AG04450 (cell line): Measurements from ENCODE around the gene RAB7B. TPM values are rescaled to one million over a fixed set of nuclear protein-coding genes. Genes with fewer than 3 reads are reported as not detected.

Experiments
- CTCF ChIA-PET: fragments of 300-600, 350-600 bp; formaldehyde crosslinking; extraction: SDS; loops from one replicate; lab custom pipeline; 2022; ENCODE audit warnings: antibody characterized with exemption, inconsistent platforms; lab: Charles Lee
- POLR2A ChIA-PET: fragments of 350-600 bp; formaldehyde crosslinking; extraction: SDS; loops from one replicate; lab custom pipeline; 2021; ENCODE audit warnings: antibody characterized with exemption, inconsistent platforms; lab: Yijun Ruan, JAX
- DNase-seq: peaks from one replicate; pipeline ENCODE4 v3.0.0-alpha.2; 2011; ENCODE audit warnings: low read depth, low spot score
- H3K27ac ChIP-seq: one replicate; pipeline ENCODE4 v1.5.1; 2012; ENCODE audit warnings: low read depth, low read length, control low read depth
- H3K27me3 ChIP-seq: one replicate; pipeline ENCODE4 v1.6.0; 2012; ENCODE audit warnings: low read length; ENCODE audit not compliant: control insufficient read depth, insufficient read depth
- H3K4me3 ChIP-seq: 2 replicates; pipeline ENCODE4 v1.5.1; 2011; ENCODE audit warnings: mild to moderate bottlenecking, low read depth, low read length, control low read depth
- H3K9me3 ChIP-seq: 2 replicates; pipeline ENCODE4 v1.5.1; 2012; ENCODE audit warnings: low read length; ENCODE audit not compliant: control insufficient read depth, insufficient read depth
- CTCF ChIP-seq: IDR thresholded peaks from 2 replicates; pipeline ENCODE4 v1.5.1; 2011; ENCODE audit warnings: low read depth, low read length, control low read depth, inconsistent platforms
- polyA plus RNA-seq: library from polyadenylated mRNA; depleted of rRNA; stranded (reverse); fragments of >200 nt; gene quantifications from 2 replicates; pipeline ENCODE4 v1.2.3, GENCODE V29; 2011

The RAB7B gene
- polyA plus RNA-seq, 1 experiment = 17.5 TPM

- CTCF ChIA-PET = interaction anchor here (1.0 to 2.6 kb wide), 5 partner anchors 9 to 74 kb away, joined by 3 to 30 read pairs (median 5); no protein-coding TSS in a partner anchor
- peak; percentile 15 for DNase-seq
- POLR2A ChIA-PET = interaction anchor here (1.1 kb wide), 1 partner anchor 14 kb away, joined by 3 read pairs; no protein-coding TSS in a partner anchor
- H3K27ac ChIP-seq = no peak overlapping the region
- TF ChIP-seq CTCF = no peak
- no peaks in the 10 kb centered on the region for H3K9me3 ChIP-seq
- no peak overlapping the region for H3K4me3 ChIP-seq
- no peaks in the 10 kb centered on the region for H3K27me3 ChIP-seq
These were observed 12.0 kb downstream of the RAB7B start for GRCh38 chr1:205991237-205991636.

GRCh38 chr1:205990226-205990625, 13.0 kb downstream of the RAB7B start:
- no peak for TF ChIP-seq CTCF
- ChIA-PET POLR2A (no interaction called here), CTCF (interaction anchor here (1.4 to 1.6 kb wide), 2 partner anchors 13 to 116 kb away, joined by 5 to 6 read pairs; no protein-coding TSS in a partner anchor)
- Histone ChIP-seq H3K27ac (no peak overlapping the region), H3K4me3 (no peak overlapping the region), H3K27me3 (no peaks in the 10 kb centered on the region), H3K9me3 (no peaks in the 10 kb centered on the region)
- no peak for DNase-seq

- POLR2A ChIA-PET = no interaction called here
These were observed 13.4 kb downstream of the RAB7B start for GRCh38 chr1:205989786-205990185.

GRCh38 chr1:205988585-205988995, 14.6 kb downstream of the RAB7B start:
- Histone ChIP-seq H3K4me3 (no peak overlapping the region), H3K27me3 (no peaks in the 10 kb centered on the region), H3K27ac (no peak overlapping the region), H3K9me3 (no peaks in the 10 kb centered on the region)
- no peak for TF ChIP-seq CTCF
- ChIA-PET POLR2A (no interaction called here), CTCF (interaction anchor here (4.0 to 7.6 kb wide), 2 partner anchors 11 to 120 kb away, joined by 58 to 156 read pairs; no protein-coding TSS in a partner anchor)
- DNase-seq = no peak

More at GRCh38 chr1:205989786-205990185, 13.4 kb downstream of the RAB7B start:
- no peaks in the 10 kb centered on the region for H3K27me3 ChIP-seq
- no peaks in the 10 kb centered on the region for H3K9me3 ChIP-seq
- no peak for TF ChIP-seq CTCF
- DNase-seq = no peak
- H3K27ac ChIP-seq = no peak overlapping the region
- H3K4me3 ChIP-seq = no peak overlapping the region
- CTCF ChIA-PET = interaction anchor here (1.4 to 1.6 kb wide), 2 partner anchors 12 to 117 kb away, joined by 5 to 6 read pairs; no protein-coding TSS in a partner anchor

- DNase-seq = no peak
- Histone ChIP-seq H3K9me3 (no peaks in the 10 kb centered on the region), H3K27ac (no peak overlapping the region), H3K4me3 (no peak overlapping the region), H3K27me3 (no peaks in the 10 kb centered on the region)
- CTCF ChIA-PET = interaction anchor here (1.3 to 12.1 kb wide), 6 partner anchors 9 to 122 kb away, joined by 3 to 567 read pairs (median 44); no protein-coding TSS in a partner anchor
- POLR2A ChIA-PET = interaction anchor here (1.2 kb wide), 1 partner anchor 16 kb away, joined by 3 read pairs; the partner anchor contains the start of gene RAB7B
- no peak for TF ChIP-seq CTCF
These were observed 16.3 kb downstream of the RAB7B start for GRCh38 chr1:205986861-205987260.
